ENCODE data around the gene SNRK. TPM values are rescaled to one million over a fixed set of nuclear protein-coding genes. Genes with fewer than 3 reads are reported as not detected.

Gene SNRK
- total RNA-seq, 1 experiment from 2014 or later: 11.8 TPM

GRCh38 chr3:43255662-43256061 lies 30.7 kb upstream of the SNRK start:
- ATAC-seq: no peak

More at GRCh38 chr3:43255662-43256061, 30.7 kb upstream of the SNRK start:
- H3K27ac Mint-ChIP-seq: no peak overlapping the region
- H3K4me3 Mint-ChIP-seq: no peak overlapping the region
- CTCF ChIA-PET: no interaction called here
- no peak for DNase-seq (ENCODE audit: low spot score)
- H3K27me3 Mint-ChIP-seq (ENCODE audit: low read depth): peaks cover 5% of the 10 kb centered on the region
- peaks cover 4% of the 10 kb centered on the region; the same call in 1 of the 2 replicates for H3K9me3 Mint-ChIP-seq
- H3K4me1 Mint-ChIP-seq: peaks cover 17% of the 10 kb centered on the region
- H3K36me3 Mint-ChIP-seq: no peaks in the 10 kb centered on the region
- POLR2A ChIA-PET: no interaction called here
- TF ChIP-seq ZNF396 (CRISPR knock-in tag; IDR thresholded peaks at IDR 0.05; ENCODE audit: borderline replicate concordance): no peak
- no peak for TF ChIP-seq ZNF416 (CRISPR knock-in tag; IDR thresholded peaks at IDR 0.05)
- TF ChIP-seq HMGA2 (CRISPR knock-in tag; IDR thresholded peaks at IDR 0.05): no peak
- TF ChIP-seq JAZF1 (CRISPR knock-in tag; IDR thresholded peaks at IDR 0.05): no peak
- TF ChIP-seq JUN (CRISPR knock-in tag; IDR thresholded peaks at IDR 0.05): no peak
- TF ChIP-seq ZNF219 (CRISPR knock-in tag; IDR thresholded peaks at IDR 0.05; ENCODE audit: borderline replicate concordance): no peak
- no peak for TF ChIP-seq ZNF423 (CRISPR knock-in tag; IDR thresholded peaks at IDR 0.05)
- no peak for TF ChIP-seq TP53 (CRISPR knock-in tag; IDR thresholded peaks at IDR 0.05)
- no peak for TF ChIP-seq SOX15 (CRISPR knock-in tag; IDR thresholded peaks at IDR 0.05)
- TF ChIP-seq ZNF281 (CRISPR knock-in tag; IDR thresholded peaks at IDR 0.05): no peak
- no peak for TF ChIP-seq ESRRA (CRISPR knock-in tag; IDR thresholded peaks at IDR 0.05; ENCODE audit: borderline replicate concordance)
- no peak for TF ChIP-seq ZNF425 (CRISPR knock-in tag; conservative IDR thresholded peaks at IDR 0.05)
- no peak for TF ChIP-seq PRDM15 (CRISPR knock-in tag; IDR thresholded peaks at IDR 0.05)
- TF ChIP-seq TEAD1 (CRISPR knock-in tag; IDR thresholded peaks at IDR 0.05): no peak
- no peak for TF ChIP-seq CTCF (IDR thresholded peaks at IDR 0.05)
- TF ChIP-seq ATF3 (CRISPR knock-in tag; conservative IDR thresholded peaks at IDR 0.05): no peak
- no peak for TF ChIP-seq ZNF138 (CRISPR knock-in tag; conservative IDR thresholded peaks at IDR 0.05)
- no peak for TF ChIP-seq SMAD3 (CRISPR knock-in tag; IDR thresholded peaks at IDR 0.05; ENCODE audit: borderline replicate concordance)

All from WTC11 (cell line).